Retinal pigment epithelial cell (primary cell): ENCODE data around the gene ZNF214.
"Not testable (repeated sequence)": the region's sequence is repeated elsewhere in the genome, so short reads cannot be mapped to it uniquely, and the experiment has no call there.

Experiments used
- DNase-seq: peaks from one replicate; pipeline ENCODE4 v3.0.0-alpha.2; 2010; ENCODE audit warnings: low read depth
- H3K4me3 ChIP-seq: 2 replicates; pipeline ENCODE4 v1.5.1; 2011; ENCODE audit warnings: mild to moderate bottlenecking, low read length, control low read depth, moderate library complexity
- TF ChIP-seq, protein P1 (sequence below): conservative IDR thresholded peaks from 2 replicates; pipeline ENCODE4 v1.5.1; 2011; ENCODE audit warnings: low read depth, low read length, control low read depth, inconsistent platforms

ZNF214 gene

DNA sequence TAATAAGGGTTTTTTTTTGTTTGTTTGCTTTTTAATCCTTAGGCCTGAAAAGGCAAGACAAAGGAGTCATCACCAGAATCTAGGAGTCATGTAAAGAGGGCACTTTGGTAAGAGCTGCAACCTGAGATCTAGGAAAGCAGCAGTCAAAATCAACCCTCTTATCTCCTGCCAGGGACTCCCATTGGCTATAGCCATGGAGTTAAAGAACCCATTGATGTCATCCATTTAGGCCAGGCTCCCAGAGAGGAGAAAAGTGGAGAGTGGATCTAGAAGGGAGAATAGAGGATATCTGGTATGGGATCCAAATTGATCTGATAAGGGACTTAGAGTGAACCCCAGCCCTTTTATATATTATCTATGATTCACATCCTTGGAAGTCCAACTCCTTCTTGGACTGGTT is 58.0 kb downstream of the ZNF214 start:
- DNase-seq: no peak

DNA sequence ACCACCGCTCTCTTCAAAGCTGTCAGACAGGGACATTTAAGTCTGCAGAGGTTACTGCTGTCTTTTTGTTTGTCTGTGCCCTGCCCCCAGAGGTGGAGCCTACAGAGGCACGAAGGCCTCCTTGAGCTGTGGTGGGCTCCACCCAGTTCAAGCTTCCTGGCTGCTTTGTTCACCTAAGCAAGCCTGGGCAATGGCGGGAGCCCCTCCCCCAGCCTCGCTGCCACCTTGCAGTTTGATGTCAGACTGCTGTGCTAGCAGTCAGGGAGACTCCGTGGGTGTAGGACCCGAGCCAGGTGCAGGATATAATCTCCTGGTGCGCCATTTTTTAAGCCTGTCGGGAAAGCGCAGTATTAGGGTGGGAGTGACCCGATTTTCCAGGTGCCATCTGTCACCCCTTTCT is 65.9 kb downstream of the ZNF214 start:
- not testable (repeated sequence) for DNase-seq, H3K4me3 ChIP-seq

More for the DNA sequence above, 58.0 kb downstream of the ZNF214 start:
- TF ChIP-seq, protein P1, sequence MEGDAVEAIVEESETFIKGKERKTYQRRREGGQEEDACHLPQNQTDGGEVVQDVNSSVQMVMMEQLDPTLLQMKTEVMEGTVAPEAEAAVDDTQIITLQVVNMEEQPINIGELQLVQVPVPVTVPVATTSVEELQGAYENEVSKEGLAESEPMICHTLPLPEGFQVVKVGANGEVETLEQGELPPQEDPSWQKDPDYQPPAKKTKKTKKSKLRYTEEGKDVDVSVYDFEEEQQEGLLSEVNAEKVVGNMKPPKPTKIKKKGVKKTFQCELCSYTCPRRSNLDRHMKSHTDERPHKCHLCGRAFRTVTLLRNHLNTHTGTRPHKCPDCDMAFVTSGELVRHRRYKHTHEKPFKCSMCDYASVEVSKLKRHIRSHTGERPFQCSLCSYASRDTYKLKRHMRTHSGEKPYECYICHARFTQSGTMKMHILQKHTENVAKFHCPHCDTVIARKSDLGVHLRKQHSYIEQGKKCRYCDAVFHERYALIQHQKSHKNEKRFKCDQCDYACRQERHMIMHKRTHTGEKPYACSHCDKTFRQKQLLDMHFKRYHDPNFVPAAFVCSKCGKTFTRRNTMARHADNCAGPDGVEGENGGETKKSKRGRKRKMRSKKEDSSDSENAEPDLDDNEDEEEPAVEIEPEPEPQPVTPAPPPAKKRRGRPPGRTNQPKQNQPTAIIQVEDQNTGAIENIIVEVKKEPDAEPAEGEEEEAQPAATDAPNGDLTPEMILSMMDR: no peak
- H3K4me3 ChIP-seq: no peak overlapping the region
